K562 (cell line): ENCODE data around the gene DNAAF6. TPM values are rescaled to one million over a fixed set of nuclear protein-coding genes. Genes with fewer than 3 reads are reported as not detected.

ENCODE experiments used
- ATAC-seq: fragments of 200-7000 bp; cut with Tn5 transposase; 3 replicates; pipeline ENCODE4 v1.9.1; 2020; ENCODE audit warnings: moderate library complexity
- Bru-seq: library from RNA; stranded (reverse); fragments of 400-500 nt; gene quantifications from one replicate; lab custom pipeline; 2021; lab: Mats Ljungman, UMichigan
- BruChase-seq, 2 experiments: library from RNA; stranded (reverse); fragments of 400-500 nt; gene quantifications; one replicate each; lab custom pipeline; 2021; lab: Mats Ljungman, UMichigan
- BruUV-seq: library from RNA; stranded (reverse); fragments of 400-500 nt; replicated peaks from 2 replicates; lab custom pipeline; 2021; lab: Mats Ljungman, UMichigan
- CTCF ChIA-PET: fragments of 300-600 bp; formaldehyde crosslinking; extraction: SDS; loops from one replicate; lab custom pipeline; 2021; ENCODE audit warnings: low intra/inter-chr PET ratio; lab: Yijun Ruan, JAX
- POLR2A ChIA-PET: fragments of 300-600, 350-650 bp; sonication (Branson Sonifier 250); formaldehyde crosslinking; extraction: SDS; loops from one replicate; lab custom pipeline; 2021; ENCODE audit warnings: antibody characterized with exemption, inconsistent platforms; lab: Yijun Ruan, JAX
- DNase-seq, 4 experiments: peaks; one replicate each; pipeline versions ENCODE4 v3.0.0 to v3.0.0-alpha.2; 2011 to 2018; ENCODE audit warnings: low spot score in 3 of 4, mixed read lengths in 3 of 4; ENCODE audit errors: extremely low read depth in 1 of 4
- FAIRE-seq: peaks from 2 replicates; lab custom pipeline; 2011; peaks lifted over from hg19 to GRCh38; lab: Jason Lieb, UNC
- H2AFZ ChIP-seq: 2 replicates; pipeline ENCODE4 v1.6.0; 2011; ENCODE audit warnings: low read depth, low read length, control low read depth, inconsistent platforms
- H3K27ac ChIP-seq: fragments of 200-600 bp; 3 replicates; pipeline ENCODE4 v1.8.0; 2011; ENCODE audit warnings: low read depth, mild to moderate bottlenecking, control low read depth, inconsistent platforms, low read length, moderate library complexity, mixed read lengths; ENCODE audit errors: extremely low read depth
- H3K27me3 ChIP-seq, 2 experiments: fragments of 300-600 bp in 1 of 2; 2 replicates in 1 of 2; 3 replicates in 1 of 2; pipeline versions ENCODE4 v1.6.0 to v1.8.0; 2011; ENCODE audit warnings: inconsistent platforms in 2 of 2, low read length in 2 of 2, mild to moderate bottlenecking in 1 of 2, mixed read lengths in 1 of 2, moderate library complexity in 1 of 2; ENCODE audit not compliant: control insufficient read depth in 2 of 2, insufficient read depth in 2 of 2
- H3K36me3 ChIP-seq: fragments of 300-600 bp; 3 replicates; pipeline ENCODE4 v1.8.0; 2011; ENCODE audit warnings: mild to moderate bottlenecking, low read length, inconsistent platforms; ENCODE audit not compliant: control insufficient read depth, insufficient read depth
- H3K4me1 ChIP-seq, 2 experiments: fragments of 200-600 bp in 1 of 2; replicated peaks in 1 of 2; 2 replicates in 1 of 2; 3 replicates in 1 of 2; pipeline versions ENCODE4 v1.5.1 to v1.8.0; 2011; ENCODE audit warnings: inconsistent platforms in 2 of 2, low read length in 2 of 2, mild to moderate bottlenecking in 1 of 2, mixed read lengths in 1 of 2, moderate library complexity in 1 of 2; ENCODE audit not compliant: control insufficient read depth in 2 of 2, insufficient read depth in 2 of 2
- H3K4me2 ChIP-seq: 2 replicates; pipeline ENCODE4 v1.6.1; 2011; ENCODE audit warnings: low read length, control low read depth, inconsistent platforms, mixed read lengths; ENCODE audit not compliant: insufficient read depth
- H3K4me3 ChIP-seq: fragments of 200-600 bp; sonication (generic), shearing (Covaris generic); 2 replicates; pipeline ENCODE4 v1.5.1; 2016; ENCODE audit warnings: control low read depth, inconsistent platforms
- H3K79me2 ChIP-seq: fragments of 200-600 bp; 3 replicates; pipeline ENCODE4 v1.8.0; 2011; ENCODE audit warnings: low read length, inconsistent platforms; ENCODE audit not compliant: control insufficient read depth, insufficient read depth
- H3K9ac ChIP-seq, 2 experiments: 2 replicates each; pipeline versions ENCODE4 v1.6.0 to v1.6.1; 2011; ENCODE audit warnings: low read depth in 2 of 2, low read length in 2 of 2, control low read depth in 1 of 2, inconsistent platforms in 1 of 2, mild to moderate bottlenecking in 1 of 2, mixed read lengths in 1 of 2; ENCODE audit not compliant: insufficient read depth in 1 of 2
- H3K9me1 ChIP-seq: one replicate; pipeline ENCODE4 v1.6.0; 2011; ENCODE audit warnings: inconsistent platforms, mild to moderate bottlenecking, low read length, moderate library complexity; ENCODE audit not compliant: control insufficient read depth, insufficient read depth
- H3K9me3 ChIP-seq: replicated peaks from 2 replicates; pipeline ENCODE4 v1.5.1; 2011; ENCODE audit warnings: low read depth, low read length, inconsistent platforms; ENCODE audit not compliant: control insufficient read depth, insufficient read depth
- H4K20me1 ChIP-seq: replicated peaks from 2 replicates; pipeline ENCODE4 v1.6.1; 2011; ENCODE audit warnings: low read length, inconsistent platforms, mixed read lengths; ENCODE audit not compliant: control insufficient read depth, insufficient read depth
- BCL6 ChIP-seq: fragments of 250-450 bp; sonication (Bioruptor Pico); IDR thresholded peaks from 2 replicates; pipeline ENCODE4 v1.4.0; 2020
- EWSR1 ChIP-seq: fragments of 450-650 bp; IDR thresholded peaks from 2 replicates; pipeline ENCODE4 v1.6.1; 2018; ENCODE audit warnings: borderline replicate concordance, mild to moderate bottlenecking, low read depth, moderate library complexity; ENCODE audit not compliant: partially characterized antibody
- FOS ChIP-seq: IDR thresholded peaks from 3 replicates; pipeline ENCODE4 v1.6.1; 2011; ENCODE audit not compliant: insufficient read length; ENCODE audit errors: extremely low read depth
- KLF16 ChIP-seq: IDR thresholded peaks from 2 replicates; pipeline ENCODE4 v1.6.1; 2016; ENCODE audit warnings: antibody characterized with exemption
- NCOA1 ChIP-seq: fragments of 450-650 bp; IDR thresholded peaks from 2 replicates; pipeline ENCODE4 v1.6.1; 2016; ENCODE audit warnings: low read depth
- NR2C1 ChIP-seq, 2 experiments: fragments of 450-650 bp; IDR thresholded peaks; 2 replicates each; pipeline ENCODE4 v1.6.1; 2017; ENCODE audit warnings: mild to moderate bottlenecking in 2 of 2, antibody characterized with exemption in 1 of 2, inconsistent platforms in 1 of 2, missing compliant biosample characterization in 1 of 2, missing genetic modification characterization in 1 of 2
- SIX5 ChIP-seq, 2 experiments: IDR thresholded peaks; 2 replicates each; pipeline ENCODE4 v1.6.1; 2011; ENCODE audit warnings: low read length in 2 of 2, borderline replicate concordance in 1 of 2, low read depth in 1 of 2, mild to moderate bottlenecking in 1 of 2, moderate library complexity in 1 of 2; ENCODE audit not compliant: insufficient read depth in 1 of 2
- ZFP36 ChIP-seq: fragments of 150-350 bp; IDR thresholded peaks from 2 replicates; pipeline ENCODE4 v1.6.1; 2018; ENCODE audit warnings: low read length, low read depth; ENCODE audit not compliant: partially characterized antibody
- WGBS: fragments of 100-300 bp; shearing (Covaris generic); methylation state at CpG from one replicate; pipeline ENCODE4 v1.1.6; 2016; ENCODE audit warnings: low coverage, mixed read lengths; ENCODE audit not compliant: insufficient coverage; ENCODE audit errors: missing lambda C conversion rate; 5-methylcytosine and 5-hydroxymethylcytosine counted together
- in situ Hi-C: fragments of 300-500 bp; cut with MboI; formaldehyde crosslinking; loops from 4 replicates; pipeline ENCODE4 v1.15.0; 2018; ENCODE audit warnings: inconsistent platforms, mixed read lengths
- intact Hi-C: fragments of 100-400 bp; cut with micrococcal nuclease; formaldehyde crosslinking; loops from 2 replicates; pipeline ENCODE4 v1.14.2; 2022
- long read RNA-seq, 3 experiments: library from polyadenylated mRNA in 2 of 3; library from RNA in 1 of 3; unstranded in 2 of 3; stranded (forward) in 1 of 3; transcript quantifications; one replicate each; pipeline ENCODE4 v2.0.0, GENCODE V29; 2019 to 2022
- polyA minus RNA-seq, 3 experiments: library from RNA; depleted of rRNA, polyadenylated mRNA; stranded (reverse); fragments of >200 nt; gene quantifications; 2 replicates each; pipeline ENCODE4 v1.2.3, GENCODE V29; 2011
- polyA plus RNA-seq, 8 experiments: library from polyadenylated mRNA; depleted of rRNA in 4 of 8; stranded (reverse) in 5 of 8; unstranded in 3 of 8; fragments of >200 nt; fragmentation: Nextera tagmentation in 2 of 8; fragmentation: Illumina TruSeq in 1 of 8; extraction: Ambion mirVana in 2 of 8; extraction: Trizol in 1 of 8; gene quantifications; 2 replicates each; pipeline versions ENCODE4 v1.2.1 to v1.2.3, GENCODE V29; 2011 to 2014; ENCODE audit warnings: inconsistent platforms in 1 of 8, missing spikeins in 1 of 8
- total RNA-seq, 7 experiments: library from RNA; depleted of rRNA in 6 of 7; stranded (reverse); fragments of >200 nt in 6 of 7; fragmentation: Illumina TruSeq in 2 of 7; extraction: Trizol in 2 of 7; gene quantifications; 2 replicates each; pipeline versions ENCODE4 v1.2.1 to v1.2.3, GENCODE V29; 2011 to 2021; ENCODE audit warnings: low replicate concordance in 1 of 7
- TF ChIP-seq, protein P1 (sequence below): sonication (generic); formaldehyde crosslinking; IDR thresholded peaks from 2 replicates; pipeline ENCODE4 v1.8.0; 2022; ENCODE audit warnings: mild to moderate bottlenecking, missing genetic modification reagents
- TF ChIP-seq, protein P2 (sequence below): fragments of 450-650 bp; IDR thresholded peaks from 2 replicates; pipeline ENCODE4 v1.6.1; 2017; ENCODE audit warnings: antibody characterized with exemption
- TF ChIP-seq, protein P3 (sequence below): IDR thresholded peaks from 2 replicates; pipeline ENCODE4 v1.6.1; 2016; ENCODE audit warnings: missing genetic modification characterization, missing compliant biosample characterization

DNAAF6 gene
- not detected in 2 replicates for total RNA-seq (2011; cell fraction: chromatin; rRNA removed; ENCODE audit: low replicate concordance)
- total RNA-seq (2011; cell fraction: nucleolus; rRNA removed): not detected in 2 replicates
- not detected in 2 replicates for total RNA-seq (2011; cell fraction: nucleoplasm; rRNA removed)
- total RNA-seq (2014; rRNA removed) (not detected in 2 replicates), total RNA-seq (2014; rRNA removed; fragmentation: Illumina TruSeq; extraction: Trizol) (0.15 TPM in 1 of 2 replicates, not detected in the other), total RNA-seq (2015; rRNA removed; fragmentation: Illumina TruSeq; extraction: Trizol) (0.14 TPM in 1 of 2 replicates, not detected in the other), total RNA-seq (2021) (not detected in 2 replicates), polyA plus RNA-seq (2011; rRNA removed) (0.04 TPM in 1 of 2 replicates, not detected in the other), polyA plus RNA-seq (2014; fragmentation: Illumina TruSeq; extraction: Trizol) (not detected in 2 replicates), polyA plus RNA-seq (2014; fragmentation: Nextera tagmentation; extraction: Ambion mirVana) (under 1 TPM; 0.06 to 0.17 TPM), polyA plus RNA-seq (2014; rRNA removed) (not detected in 2 replicates), polyA minus RNA-seq (2011; rRNA and poly(A)+ RNA removed) (not detected in 2 replicates), Bru-seq, nascent RNA (percentile 14 among the genes with signal in this experiment), BruChase-seq, experiment 1, labeled RNA remaining after a 2-hour chase (percentile 11 among the genes with signal in this experiment), BruChase-seq, experiment 2, labeled RNA remaining after a 6-hour chase (percentile 12 among the genes with signal in this experiment)
- polyA plus RNA-seq (2011; cell fraction: cytosol; rRNA removed): 0.03 TPM in 1 of 2 replicates, not detected in the other
- not detected in 2 replicates for polyA plus RNA-seq (2011; cell fraction: nucleus; rRNA removed)
- 0.08 TPM in 1 of 2 replicates, not detected in the other for polyA plus RNA-seq (2012)
- not detected in 2 replicates for polyA minus RNA-seq (2011; cell fraction: cytosol; rRNA and poly(A)+ RNA removed)
- not detected in 2 replicates for polyA minus RNA-seq (2011; cell fraction: nucleus; rRNA and poly(A)+ RNA removed)
- long read RNA-seq, experiment 1: 0 reads
- long read RNA-seq, experiment 2: 0 reads
- long read RNA-seq, experiment 3: 0 reads

DNA sequence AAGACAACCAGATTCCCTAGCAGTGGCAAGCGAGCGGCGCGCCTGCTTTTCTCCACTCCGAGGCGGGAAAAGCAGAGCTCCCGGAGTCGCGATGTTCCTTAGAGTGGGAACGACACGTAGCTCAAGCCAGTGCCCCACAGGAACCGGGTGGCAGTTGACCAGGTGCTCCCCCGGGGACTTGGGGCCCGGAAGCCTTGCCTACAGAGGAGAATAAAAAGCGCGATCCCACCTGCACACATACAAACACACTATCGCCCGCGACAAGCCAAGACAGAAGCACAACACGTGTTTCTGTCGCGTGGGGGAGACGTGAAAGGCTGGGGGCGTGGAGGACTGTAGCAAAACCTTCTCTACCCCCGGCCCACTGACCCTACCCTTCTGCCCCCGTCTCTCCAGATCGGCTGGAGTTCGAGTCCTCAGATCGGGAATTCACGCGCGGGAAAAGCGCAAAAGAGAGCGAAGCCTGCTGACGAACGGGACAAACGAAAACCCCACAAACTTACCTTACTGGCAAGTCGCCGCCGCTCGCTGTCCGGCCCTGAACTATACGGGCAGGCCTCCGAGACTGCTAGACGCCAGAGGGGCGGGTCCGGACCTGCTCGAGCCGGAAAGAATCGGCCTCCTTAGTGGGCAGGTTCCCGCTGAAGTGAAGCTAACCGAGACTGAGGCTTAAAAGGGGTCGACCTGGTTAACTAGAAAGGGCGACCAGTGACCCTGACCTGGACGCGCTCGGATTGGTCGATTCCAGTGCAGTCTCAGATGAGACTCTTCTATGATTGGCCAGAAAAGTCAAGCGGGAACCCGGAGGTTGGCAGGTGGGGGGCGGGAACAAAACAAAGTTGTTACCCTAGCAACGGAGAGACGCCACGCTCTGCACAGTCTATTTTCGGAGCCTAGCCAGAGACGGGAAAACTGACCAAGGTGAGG is at the start of gene DNAAF6, which contains the start of gene NUP62CL:
DNAAF6 (plus strand) TSS at position 842 of the 927 bp plus-strand sequence. CDS start 6,265 bp downstream, outside the sequence.
NUP62CL (minus strand) TSS at position 664 of the 927 bp plus-strand sequence. CDS start 31,287 bp downstream, outside the sequence.
- peaks cover 7% of the 10 kb centered on the region; the same call in 1 of the 3 replicates for H3K36me3 ChIP-seq
- H3K27me3 ChIP-seq: no peaks in the 10 kb centered on the region
- H3K4me2 ChIP-seq: peak within 1 kb of the TSS; percentile 90
- peak; percentile 93 to 96 (median 95) for DNase-seq
- peak within 1 kb of the TSS; percentile 85 for H2AFZ ChIP-seq
- no peaks in the 10 kb centered on the region for H3K9me1 ChIP-seq
- ATAC-seq: peak; percentile 94
- no peaks in the 10 kb centered on the region for H4K20me1 ChIP-seq
- intact Hi-C loops (loop anchor here (2.0 to 5.0 kb wide), 2 partner anchors 37 to 54 kb away; no protein-coding TSS in a partner anchor), in situ Hi-C loops (no loop called here)
- BruUV-seq: no TSS peak
- peak within 1 kb of the TSS; percentile 62 for H3K4me3 ChIP-seq
- H3K9me3 ChIP-seq: no peaks in the 10 kb centered on the region
- peak; percentile 97 for FAIRE-seq
- ChIA-PET POLR2A (interaction anchor here (0.6 to 2.0 kb wide), 7 partner anchors 8 to 687 kb away, joined by 3 to 7 read pairs (median 3); no protein-coding TSS in a partner anchor), CTCF (no interaction called here)
- H3K4me1 ChIP-seq: peaks cover 4 to 9% of the 10 kb centered on the region in 2 experiments; a peak in 4 of 5 replicates
- 1% methylated on average over 27 of the region's 66 CpGs for WGBS
- peak within 1 kb of the TSS; percentile 91 to 96 for H3K9ac ChIP-seq
- H3K27ac ChIP-seq: peak within 1 kb of the TSS; percentile 85
- H3K79me2 ChIP-seq: peaks cover 46% of the 10 kb centered on the region
- TF ChIP-seq, protein P1, sequence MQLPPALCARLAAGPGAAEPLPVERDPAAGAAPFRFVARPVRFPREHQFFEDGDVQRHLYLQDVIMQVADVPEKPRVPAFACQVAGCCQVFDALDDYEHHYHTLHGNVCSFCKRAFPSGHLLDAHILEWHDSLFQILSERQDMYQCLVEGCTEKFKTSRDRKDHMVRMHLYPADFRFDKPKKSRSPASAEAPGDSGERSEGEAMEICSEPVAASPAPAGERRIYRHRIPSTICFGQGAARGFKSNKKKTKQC: no peak
- peak; percentile 80 for TF ChIP-seq NR2C1 (IDR thresholded peaks at IDR 0.05)
- peak; percentile 81 for TF ChIP-seq NR2C1 (tag; IDR thresholded peaks at IDR 0.05)
- TF ChIP-seq FOS: peak; percentile 78
- no peak for TF ChIP-seq SIX5 (IDR thresholded peaks at IDR 0.05; ENCODE audit: borderline replicate concordance in 1 of 2, insufficient read depth in 1 of 2, low read depth in 1 of 2, low read length in 2 of 2)
- TF ChIP-seq BCL6: no peak
- TF ChIP-seq NCOA1: 0 out of 2 replicates have a peak, but pooled peaks have one; percentile 10
- TF ChIP-seq ZFP36: peak; percentile 40
- TF ChIP-seq EWSR1: no peak
- peak; percentile 69 for TF ChIP-seq KLF16
- TF ChIP-seq, protein P2, sequence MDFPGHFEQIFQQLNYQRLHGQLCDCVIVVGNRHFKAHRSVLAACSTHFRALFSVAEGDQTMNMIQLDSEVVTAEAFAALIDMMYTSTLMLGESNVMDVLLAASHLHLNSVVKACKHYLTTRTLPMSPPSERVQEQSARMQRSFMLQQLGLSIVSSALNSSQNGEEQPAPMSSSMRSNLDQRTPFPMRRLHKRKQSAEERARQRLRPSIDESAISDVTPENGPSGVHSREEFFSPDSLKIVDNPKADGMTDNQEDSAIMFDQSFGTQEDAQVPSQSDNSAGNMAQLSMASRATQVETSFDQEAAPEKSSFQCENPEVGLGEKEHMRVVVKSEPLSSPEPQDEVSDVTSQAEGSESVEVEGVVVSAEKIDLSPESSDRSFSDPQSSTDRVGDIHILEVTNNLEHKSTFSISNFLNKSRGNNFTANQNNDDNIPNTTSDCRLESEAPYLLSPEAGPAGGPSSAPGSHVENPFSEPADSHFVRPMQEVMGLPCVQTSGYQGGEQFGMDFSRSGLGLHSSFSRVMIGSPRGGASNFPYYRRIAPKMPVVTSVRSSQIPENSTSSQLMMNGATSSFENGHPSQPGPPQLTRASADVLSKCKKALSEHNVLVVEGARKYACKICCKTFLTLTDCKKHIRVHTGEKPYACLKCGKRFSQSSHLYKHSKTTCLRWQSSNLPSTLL: no peak
- TF ChIP-seq, protein P3, sequence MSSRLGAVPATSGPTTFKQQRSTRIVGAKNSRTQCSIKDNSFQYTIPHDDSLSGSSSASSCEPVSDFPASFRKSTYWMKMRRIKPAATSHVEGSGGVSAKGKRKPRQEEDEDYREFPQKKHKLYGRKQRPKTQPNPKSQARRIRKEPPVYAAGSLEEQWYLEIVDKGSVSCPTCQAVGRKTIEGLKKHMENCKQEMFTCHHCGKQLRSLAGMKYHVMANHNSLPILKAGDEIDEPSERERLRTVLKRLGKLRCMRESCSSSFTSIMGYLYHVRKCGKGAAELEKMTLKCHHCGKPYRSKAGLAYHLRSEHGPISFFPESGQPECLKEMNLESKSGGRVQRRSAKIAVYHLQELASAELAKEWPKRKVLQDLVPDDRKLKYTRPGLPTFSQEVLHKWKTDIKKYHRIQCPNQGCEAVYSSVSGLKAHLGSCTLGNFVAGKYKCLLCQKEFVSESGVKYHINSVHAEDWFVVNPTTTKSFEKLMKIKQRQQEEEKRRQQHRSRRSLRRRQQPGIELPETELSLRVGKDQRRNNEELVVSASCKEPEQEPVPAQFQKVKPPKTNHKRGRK (tag): no peak
